Thyroid gland (tissue), 4 donors: Measurements from ENCODE around the gene TMEM44. TPM values are rescaled to one million over a fixed set of nuclear protein-coding genes. Genes with fewer than 3 reads are reported as not detected.

Experiments used
- DNase-seq, 2 donors: peaks; one replicate each; pipeline ENCODE4 v3.0.0-alpha.2; 2019
- H3K27ac ChIP-seq, 3 donors: fragments of 200-600 bp; sonication (generic); 1 replicate in 2 of 3; 2 replicates in 1 of 3; pipeline ENCODE4 v1.5.1; 2016 to 2019; ENCODE audit warnings: mild to moderate bottlenecking in 1 of 3, moderate library complexity in 1 of 3
- H3K27me3 ChIP-seq: fragments of 200-600 bp; sonication (generic); one replicate; pipeline ENCODE4 v1.5.1; 2019
- H3K36me3 ChIP-seq, 2 donors: fragments of 200-600 bp; sonication (generic); one replicate each; pipeline ENCODE4 v1.5.1; 2016 to 2019
- H3K4me1 ChIP-seq, 2 donors: fragments of 200-600 bp; sonication (generic); one replicate each; pipeline ENCODE4 v1.5.1; 2017 to 2019
- H3K4me3 ChIP-seq, 3 donors: fragments of 200-600 bp; sonication (generic); replicated peaks in 1 of 3; 1 replicate in 2 of 3; 2 replicates in 1 of 3; pipeline ENCODE4 v1.5.1; 2016; ENCODE audit warnings: mild to moderate bottlenecking in 1 of 3
- H3K9me3 ChIP-seq: fragments of 200-600 bp; sonication (generic); one replicate; pipeline ENCODE4 v1.5.1; 2017
- CTCF ChIP-seq, 6 experiments: fragments of 200-600 bp in 3 of 6; fragments of 450-650 bp in 3 of 6; sonication (generic) in 3 of 6; IDR thresholded peaks; one replicate each; pipeline ENCODE4 v1.5.1; 2016 to 2019; ENCODE audit warnings: antibody characterized with exemption in 6 of 6, mild to moderate bottlenecking in 2 of 6, inconsistent platforms in 1 of 6, moderate library complexity in 1 of 6
- POLR2A ChIP-seq, 2 donors: fragments of 450-650 bp; IDR thresholded peaks; one replicate each; pipeline ENCODE4 v1.6.1; 2017; ENCODE audit warnings: antibody characterized with exemption in 2 of 2, mild to moderate bottlenecking in 2 of 2, moderate library complexity in 1 of 2
- WGBS, 2 donors: methylation state at CpG; one replicate each; pipeline ENCODE4 v1.1.5; 2017; 5-methylcytosine and 5-hydroxymethylcytosine counted together
- intact Hi-C: fragments of 100-400 bp; cut with DNase I; formaldehyde crosslinking; loops from one replicate; pipeline ENCODE4 v1.15.1; 2023
- total RNA-seq, 4 donors: library from RNA; depleted of rRNA; stranded (reverse); fragments of >200 nt; gene quantifications; one replicate each; pipeline ENCODE4 v1.2.3, GENCODE V29; 2016

Gene TMEM44
- total RNA-seq, 4 donors from 2014 or later, result 6.3 to 11.0 (median 9.7) TPM

GRCh38 chr3:194661374-194661773 is 28.2 kb upstream of the TMEM44 start:
- H3K9me3 ChIP-seq, result no peaks in the 10 kb centered on the region
- H3K27ac ChIP-seq, result no peak overlapping the region
- TF ChIP-seq POLR2A (IDR thresholded peaks at IDR 0.05), result no peak
- TF ChIP-seq CTCF (IDR thresholded peaks at IDR 0.05), result no peak
- H3K4me3 ChIP-seq, result no peak overlapping the region
- whole genome bisulfite sequencing, 2 donors, result 84 to 92% methylated on average over 3 of the region's 3 CpGs
- intact Hi-C loops, result no loop called here
- H3K4me1 ChIP-seq, result no peaks in the 10 kb centered on the region
- H3K27me3 ChIP-seq, result no peaks in the 10 kb centered on the region
- H3K36me3 ChIP-seq, result peaks cover 31 to 41% of the 10 kb centered on the region in 2 donors
- DNase-seq, result no peak

- Histone ChIP-seq H3K4me3 (no peak overlapping the region), H3K36me3 (peaks cover 16 to 33% of the 10 kb centered on the region in 2 donors), H3K9me3 (no peaks in the 10 kb centered on the region), H3K4me1 (no peaks in the 10 kb centered on the region), H3K27ac (no peak overlapping the region), H3K27me3 (no peaks in the 10 kb centered on the region)
- 87 to 95% methylated on average over 7 of the region's 7 CpGs for WGBS, 2 donors
- intact Hi-C loops, result no loop called here
- no peak for DNase-seq
- TF ChIP-seq CTCF (IDR thresholded peaks at IDR 0.05), result no peak
- TF ChIP-seq POLR2A (IDR thresholded peaks at IDR 0.05), result no peak
Observed at GRCh38 chr3:194659778-194660177, 26.6 kb upstream of the TMEM44 start.

GRCh38 chr3:194658477-194659242 is 25.4 kb upstream of the TMEM44 start:
- intact Hi-C loops, result no loop called here
- TF ChIP-seq POLR2A (IDR thresholded peaks at IDR 0.05) (no peak), CTCF (IDR thresholded peaks at IDR 0.05) (no peak)
- H3K4me3 ChIP-seq, result no peak overlapping the region
- H3K36me3 ChIP-seq, result peaks cover 18 to 31% of the 10 kb centered on the region in 2 donors
- no peaks in the 10 kb centered on the region for H3K27me3 ChIP-seq
- no peaks in the 10 kb centered on the region for H3K4me1 ChIP-seq
- H3K9me3 ChIP-seq, result no peaks in the 10 kb centered on the region
- 86 to 90% methylated on average over 5 of the region's 5 CpGs for WGBS, 2 donors
- no peak overlapping the region for H3K27ac ChIP-seq
- no peak for DNase-seq

GRCh38 chr3:194657439-194657838 is 24.2 kb upstream of the TMEM44 start:
- Histone ChIP-seq H3K9me3 (no peaks in the 10 kb centered on the region), H3K27me3 (no peaks in the 10 kb centered on the region), H3K4me3 (no peak overlapping the region), H3K36me3 (peaks cover 27 to 35% of the 10 kb centered on the region in 2 donors), H3K27ac (no peak overlapping the region), H3K4me1 (no peaks in the 10 kb centered on the region)
- no peak for DNase-seq
- intact Hi-C loops, result no loop called here
- no peak for TF ChIP-seq CTCF (IDR thresholded peaks at IDR 0.05)
- no peak for TF ChIP-seq POLR2A (IDR thresholded peaks at IDR 0.05)
- 79 to 87% methylated on average over 7 of the region's 7 CpGs for WGBS, 2 donors

GRCh38 chr3:194654443-194654842 is 21.2 kb upstream of the TMEM44 start:
- intact Hi-C loops, result no loop called here
- no peak for DNase-seq
- Histone ChIP-seq H3K27me3 (no peaks in the 10 kb centered on the region), H3K36me3 (peaks cover 37 to 55% of the 10 kb centered on the region in 2 donors), H3K27ac (no peak overlapping the region), H3K4me3 (no peak overlapping the region), H3K9me3 (no peaks in the 10 kb centered on the region), H3K4me1 (no peaks in the 10 kb centered on the region)
- 94 to 95% methylated on average over 5 of the region's 5 CpGs for WGBS, 2 donors
- TF ChIP-seq POLR2A (IDR thresholded peaks at IDR 0.05), result no peak
- no peak for TF ChIP-seq CTCF (IDR thresholded peaks at IDR 0.05)
